ENCODE measurements around the gene IFT172.

Gene IFT172

GRCh38 chr2:27506587-27506986, 17.0 kb upstream of the IFT172 start:
- 91% methylated on average over 6 of the region's 6 CpGs for WGBS

GRCh38 chr2:27502142-27502541, 12.6 kb upstream of the IFT172 start:
- Histone ChIP-seq H3K4me1 (ENCODE audit: insufficient read depth, low read length) (peaks cover 4% of the 10 kb centered on the region; the same call in 1 of the 2 replicates), H3K27me3 (ENCODE audit: insufficient read depth, low read length) (peaks cover 12% of the 10 kb centered on the region), H3K9ac (ENCODE audit: low read depth, low read length) (no peak overlapping the region), H3K36me3 (ENCODE audit: insufficient read depth, low read length) (no peaks in the 10 kb centered on the region), H3K27ac (ENCODE audit: low read depth, low read length) (no peak overlapping the region), H3K9me3 (ENCODE audit: insufficient read depth, low read depth, low read length) (no peaks in the 10 kb centered on the region), H3K4me3 (ENCODE audit: low read length) (no peak overlapping the region)
- 94% methylated on average over 3 of the region's 4 CpGs for WGBS

More at GRCh38 chr2:27506587-27506986, 17.0 kb upstream of the IFT172 start:
- H3K4me1 ChIP-seq (ENCODE audit: insufficient read depth, low read length), result peaks cover 4% of the 10 kb centered on the region; the same call in 1 of the 2 replicates
- no peak overlapping the region for H3K4me3 ChIP-seq (ENCODE audit: low read length)
- H3K9me3 ChIP-seq (ENCODE audit: insufficient read depth, low read depth, low read length), result no peaks in the 10 kb centered on the region
- H3K27me3 ChIP-seq (ENCODE audit: insufficient read depth, low read length), result no peaks in the 10 kb centered on the region
- no peaks in the 10 kb centered on the region for H3K36me3 ChIP-seq (ENCODE audit: insufficient read depth, low read length)
- no peak overlapping the region for H3K9ac ChIP-seq (ENCODE audit: low read depth, low read length)
- no peak overlapping the region for H3K27ac ChIP-seq (ENCODE audit: low read depth, low read length)

GRCh38 chr2:27501042-27501441, 11.5 kb upstream of the IFT172 start:
- H3K36me3 ChIP-seq (ENCODE audit: insufficient read depth, low read length), result no peaks in the 10 kb centered on the region
- H3K4me1 ChIP-seq (ENCODE audit: insufficient read depth, low read length), result peaks cover 4% of the 10 kb centered on the region; the same call in 1 of the 2 replicates
- peaks cover 23% of the 10 kb centered on the region for H3K27me3 ChIP-seq (ENCODE audit: insufficient read depth, low read length)
- H3K4me3 ChIP-seq (ENCODE audit: low read length), result no peak overlapping the region
- no peak overlapping the region for H3K9ac ChIP-seq (ENCODE audit: low read depth, low read length)
- no peaks in the 10 kb centered on the region for H3K9me3 ChIP-seq (ENCODE audit: insufficient read depth, low read depth, low read length)
- H3K27ac ChIP-seq (ENCODE audit: low read depth, low read length), result no peak overlapping the region

- 90% methylated on average over 3 of the region's 3 CpGs for WGBS
- H3K4me1 ChIP-seq (ENCODE audit: insufficient read depth, low read length), result peaks cover 4% of the 10 kb centered on the region; the same call in 1 of the 2 replicates
- H3K4me3 ChIP-seq (ENCODE audit: low read length), result no peak overlapping the region
- no peaks in the 10 kb centered on the region for H3K36me3 ChIP-seq (ENCODE audit: insufficient read depth, low read length)
- no peak overlapping the region for H3K9ac ChIP-seq (ENCODE audit: low read depth, low read length)
- no peaks in the 10 kb centered on the region for H3K9me3 ChIP-seq (ENCODE audit: insufficient read depth, low read depth, low read length)
- no peak overlapping the region for H3K27ac ChIP-seq (ENCODE audit: low read depth, low read length)
- peaks cover 42% of the 10 kb centered on the region for H3K27me3 ChIP-seq (ENCODE audit: insufficient read depth, low read length)
These were observed 9.4 kb upstream of the IFT172 start for GRCh38 chr2:27498975-27499374.

GRCh38 chr2:27497288-27497627, 7.7 kb upstream of the IFT172 start:
- no peak overlapping the region for H3K4me3 ChIP-seq (ENCODE audit: low read length)

GRCh38 chr2:27496357-27497287, 7.1 kb upstream of the IFT172 start, which contains the start of gene GCKR:
Gene GCKR, plus strand, starts transcription at chr2:27496839. Its CDS starts 66 bp downstream, at chr2:27496905.
- Histone ChIP-seq H3K4me3 (ENCODE audit: low read length) (peak within 1 kb of the TSS; percentile 84), H3K27ac (ENCODE audit: low read depth, low read length) (no peak within 1 kb of the TSS), H3K4me1 (ENCODE audit: insufficient read depth, low read length) (no peaks in the 10 kb centered on the region), H3K27me3 (ENCODE audit: insufficient read depth, low read length) (peaks cover 48% of the 10 kb centered on the region), H3K9ac (ENCODE audit: low read depth, low read length) (no peak within 1 kb of the TSS), H3K9me3 (ENCODE audit: insufficient read depth, low read depth, low read length) (no peaks in the 10 kb centered on the region), H3K36me3 (ENCODE audit: insufficient read depth, low read length) (no peaks in the 10 kb centered on the region)
- 85% methylated on average over 11 of the region's 12 CpGs for WGBS

More at GRCh38 chr2:27497288-27497627, 7.7 kb upstream of the IFT172 start:
- H3K36me3 ChIP-seq (ENCODE audit: insufficient read depth, low read length), result no peaks in the 10 kb centered on the region
- no peaks in the 10 kb centered on the region for H3K9me3 ChIP-seq (ENCODE audit: insufficient read depth, low read depth, low read length)
- H3K4me1 ChIP-seq (ENCODE audit: insufficient read depth, low read length), result no peaks in the 10 kb centered on the region
- 66% methylated on average over 4 of the region's 4 CpGs for WGBS
- no peak overlapping the region for H3K9ac ChIP-seq (ENCODE audit: low read depth, low read length)
- H3K27me3 ChIP-seq (ENCODE audit: insufficient read depth, low read length), result peaks cover 48% of the 10 kb centered on the region
- no peak overlapping the region for H3K27ac ChIP-seq (ENCODE audit: low read depth, low read length)

- Histone ChIP-seq H3K4me1 (ENCODE audit: insufficient read depth, low read length) (no peaks in the 10 kb centered on the region), H3K27ac (ENCODE audit: low read depth, low read length) (no peak overlapping the region), H3K9me3 (ENCODE audit: insufficient read depth, low read depth, low read length) (no peaks in the 10 kb centered on the region), H3K9ac (ENCODE audit: low read depth, low read length) (no peak overlapping the region), H3K36me3 (ENCODE audit: insufficient read depth, low read length) (no peaks in the 10 kb centered on the region), H3K27me3 (ENCODE audit: insufficient read depth, low read length) (peaks cover 48% of the 10 kb centered on the region), H3K4me3 (ENCODE audit: low read length) (peak overlapping the region; percentile 84)
- WGBS, result 84% methylated on average over 3 of the region's 4 CpGs
These were observed 6.4 kb upstream of the IFT172 start for GRCh38 chr2:27495840-27496356.

GRCh38 chr2:27494944-27495554, 5.5 kb upstream of the IFT172 start, which contains the start of gene FNDC4:
Gene FNDC4, minus strand, starts transcription at chr2:27495200. Its CDS starts 521 bp downstream, at chr2:27494679.
- WGBS, result under 1% methylated on average over 65 of the region's 70 CpGs
- H3K9ac ChIP-seq (ENCODE audit: low read depth, low read length), result peak within 1 kb of the TSS; percentile 70
- H3K27me3 ChIP-seq (ENCODE audit: insufficient read depth, low read length), result peaks cover 48% of the 10 kb centered on the region
- no peaks in the 10 kb centered on the region for H3K36me3 ChIP-seq (ENCODE audit: insufficient read depth, low read length)
- H3K27ac ChIP-seq (ENCODE audit: low read depth, low read length), result no peak within 1 kb of the TSS
- no peaks in the 10 kb centered on the region for H3K9me3 ChIP-seq (ENCODE audit: insufficient read depth, low read depth, low read length)
- H3K4me1 ChIP-seq (ENCODE audit: insufficient read depth, low read length), result no peaks in the 10 kb centered on the region; the same call in 1 of the 2 replicates
- H3K4me3 ChIP-seq (ENCODE audit: low read length), result peak within 1 kb of the TSS; percentile 84

GRCh38 chr2:27494284-27494943, 4.9 kb upstream of the IFT172 start:
- WGBS, result 7% methylated on average over 35 of the region's 35 CpGs
- Histone ChIP-seq H3K4me3 (ENCODE audit: low read length) (peak overlapping the region; percentile 84), H3K4me1 (ENCODE audit: insufficient read depth, low read length) (no peaks in the 10 kb centered on the region; the same call in 1 of the 2 replicates), H3K27ac (ENCODE audit: low read depth, low read length) (no peak overlapping the region), H3K27me3 (ENCODE audit: insufficient read depth, low read length) (peaks cover 48% of the 10 kb centered on the region), H3K36me3 (ENCODE audit: insufficient read depth, low read length) (no peaks in the 10 kb centered on the region), H3K9me3 (ENCODE audit: insufficient read depth, low read depth, low read length) (no peaks in the 10 kb centered on the region), H3K9ac (ENCODE audit: low read depth, low read length) (peak overlapping the region; percentile 60; the same call in 1 of the 2 replicates)

GRCh38 chr2:27493948-27494283, 4.4 kb upstream of the IFT172 start:
- H3K27me3 ChIP-seq (ENCODE audit: insufficient read depth, low read length), result peaks cover 48% of the 10 kb centered on the region
- no peaks in the 10 kb centered on the region for H3K36me3 ChIP-seq (ENCODE audit: insufficient read depth, low read length)
- WGBS, result 80% methylated on average over 13 of the region's 13 CpGs
- H3K9ac ChIP-seq (ENCODE audit: low read depth, low read length), result no peak overlapping the region
- H3K4me3 ChIP-seq (ENCODE audit: low read length), result peak overlapping the region; percentile 84
- no peaks in the 10 kb centered on the region; the same call in 1 of the 2 replicates for H3K4me1 ChIP-seq (ENCODE audit: insufficient read depth, low read length)
- H3K27ac ChIP-seq (ENCODE audit: low read depth, low read length), result no peak overlapping the region
- no peaks in the 10 kb centered on the region for H3K9me3 ChIP-seq (ENCODE audit: insufficient read depth, low read depth, low read length)

All from HUES64 (cell line).